ENCODE measurements around the gene FOXE3.
A peak's percentile ranks its signal among the peaks of the same experiment; 100 is the strongest.

The FOXE3 gene

DNA sequence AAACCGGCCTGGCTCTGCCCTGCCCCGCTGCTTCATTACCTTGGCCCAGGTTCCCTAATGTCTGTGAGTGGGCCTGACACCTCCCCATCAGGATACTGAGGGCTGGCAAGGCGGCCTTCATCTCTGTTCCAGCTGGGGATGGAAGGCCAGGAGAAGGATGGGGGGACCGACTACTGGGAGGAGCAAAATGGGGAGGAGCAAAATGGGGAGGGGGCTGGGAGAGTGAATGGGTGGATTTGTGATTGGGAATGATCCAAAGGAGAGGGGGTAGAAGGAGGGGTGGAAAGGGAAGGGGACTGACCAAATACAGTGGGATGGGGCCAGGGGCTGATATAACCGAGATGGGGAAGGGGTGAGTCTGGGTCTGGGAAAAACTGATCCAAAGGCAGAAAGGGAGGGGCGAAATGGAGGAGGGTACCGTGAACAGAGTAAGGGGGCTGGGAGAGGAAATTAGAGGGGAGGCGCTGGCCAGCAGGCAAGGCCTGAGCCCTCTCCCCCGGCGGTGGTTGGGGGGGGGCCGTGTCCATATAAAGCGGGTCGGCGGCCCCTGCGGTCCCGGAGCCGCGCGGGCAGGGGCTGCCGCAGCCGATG lies at the start of gene FOXE3:
TSS of gene FOXE3 (plus strand) at position 558 of the 591 bp plus-strand sequence. CDS start at position 589, 31 bp downstream.
- H3K36me3 ChIP-seq (ENCODE audit: control insufficient read depth in 5 of 5, insufficient read depth in 5 of 5, low read length in 5 of 5) = no peaks in the 10 kb centered on the region
- no peaks in the 10 kb centered on the region for H3K9me3 ChIP-seq (ENCODE audit: control insufficient read depth in 5 of 5, low read length in 5 of 5)
- peaks cover 0 to 6% (median 0%) of the 10 kb centered on the region in 5 donors for H3K4me1 ChIP-seq (ENCODE audit: control insufficient read depth in 5 of 5, insufficient read depth in 5 of 5, low read length in 5 of 5)
- no peak within 1 kb of the TSS for H3K9ac ChIP-seq (ENCODE audit: low read length in 5 of 5)
- peak within 1 kb of the TSS in 4 of 5 donors; percentile 27 to 48 (median 38) for H3K4me3 ChIP-seq (ENCODE audit: low read depth in 1 of 5, low read length in 5 of 5)
- H3K27me3 ChIP-seq (ENCODE audit: control insufficient read depth in 5 of 5, insufficient read depth in 4 of 5, low read length in 5 of 5) = peaks cover 19 to 54% (median 41%) of the 10 kb centered on the region in 5 donors
- H3K27ac ChIP-seq (ENCODE audit: low read depth, low read length) = no peak within 1 kb of the TSS

DNA sequence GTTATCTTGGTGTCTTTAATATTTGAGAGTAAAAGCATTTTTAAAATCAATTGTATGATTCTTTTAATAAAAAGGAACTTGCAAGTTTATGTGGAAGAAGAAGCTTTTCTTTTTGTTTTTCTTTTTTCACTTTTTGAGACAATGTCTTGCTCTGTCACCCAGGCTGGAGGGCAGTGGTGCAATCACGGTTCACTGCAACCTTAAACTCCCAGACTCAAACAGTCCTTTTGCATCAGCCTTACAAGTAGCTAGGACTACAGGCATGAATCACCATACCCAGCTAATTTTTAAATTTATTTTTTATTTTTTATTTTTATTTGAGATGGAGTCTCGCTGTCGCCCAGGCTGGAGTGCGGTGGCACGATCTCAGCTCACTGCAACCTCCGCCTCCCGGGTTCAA lies 48.4 kb upstream of the FOXE3 start:
- Histone ChIP-seq H3K9ac (ENCODE audit: low read length in 5 of 5) (no peak overlapping the region), H3K36me3 (ENCODE audit: control insufficient read depth in 5 of 5, insufficient read depth in 5 of 5, low read length in 5 of 5) (peaks cover 14 to 32% (median 23%) of the 10 kb centered on the region in 5 donors), H3K27me3 (ENCODE audit: control insufficient read depth in 5 of 5, insufficient read depth in 4 of 5, low read length in 5 of 5) (no peaks in the 10 kb centered on the region), H3K9me3 (ENCODE audit: control insufficient read depth in 5 of 5, low read length in 5 of 5) (no peaks in the 10 kb centered on the region), H3K27ac (ENCODE audit: low read depth, low read length) (no peak overlapping the region), H3K4me1 (ENCODE audit: control insufficient read depth in 5 of 5, insufficient read depth in 5 of 5, low read length in 5 of 5) (no peaks in the 10 kb centered on the region), H3K4me3 (ENCODE audit: low read depth in 1 of 5, low read length in 5 of 5) (no peak overlapping the region)

GRCh38 chr1:47371016-47371517 lies 45.0 kb upstream of the FOXE3 start:
- Histone ChIP-seq H3K36me3 (ENCODE audit: control insufficient read depth in 5 of 5, insufficient read depth in 5 of 5, low read length in 5 of 5) (peaks cover 34 to 61% (median 41%) of the 10 kb centered on the region in 5 donors), H3K9ac (ENCODE audit: low read length in 5 of 5) (no peak overlapping the region), H3K4me1 (ENCODE audit: control insufficient read depth in 5 of 5, insufficient read depth in 5 of 5, low read length in 5 of 5) (no peaks in the 10 kb centered on the region), H3K9me3 (ENCODE audit: control insufficient read depth in 5 of 5, low read length in 5 of 5) (no peaks in the 10 kb centered on the region), H3K27me3 (ENCODE audit: control insufficient read depth in 5 of 5, insufficient read depth in 4 of 5, low read length in 5 of 5) (no peaks in the 10 kb centered on the region), H3K27ac (ENCODE audit: low read depth, low read length) (no peak overlapping the region), H3K4me3 (ENCODE audit: low read depth in 1 of 5, low read length in 5 of 5) (no peak overlapping the region)

DNA sequence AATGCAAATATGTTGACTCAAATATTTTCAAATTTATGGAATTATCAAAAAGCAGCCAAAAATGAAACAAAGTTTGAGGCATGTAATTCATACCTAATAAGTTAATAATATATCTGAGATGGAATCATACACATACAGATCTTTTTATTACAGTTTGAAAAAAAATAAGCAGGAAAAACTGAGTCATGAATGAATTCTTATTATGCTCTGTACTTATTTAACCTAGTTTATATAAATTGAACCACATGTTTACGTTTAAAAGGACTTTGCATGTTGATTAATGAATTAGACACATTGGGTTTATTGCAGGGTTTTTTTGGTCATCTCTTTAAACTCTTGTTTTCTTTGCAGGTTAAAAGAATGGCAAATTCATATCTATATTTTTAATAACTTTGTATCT lies 41.6 kb upstream of the FOXE3 start:
- no peak overlapping the region for H3K27ac ChIP-seq (ENCODE audit: low read depth, low read length)
- no peak overlapping the region for H3K9ac ChIP-seq (ENCODE audit: low read length in 5 of 5)
- peaks cover 30 to 50% (median 38%) of the 10 kb centered on the region in 5 donors for H3K36me3 ChIP-seq (ENCODE audit: control insufficient read depth in 5 of 5, insufficient read depth in 5 of 5, low read length in 5 of 5)
- H3K4me3 ChIP-seq (ENCODE audit: low read depth in 1 of 5, low read length in 5 of 5) = no peak overlapping the region
- no peaks in the 10 kb centered on the region for H3K27me3 ChIP-seq (ENCODE audit: control insufficient read depth in 5 of 5, insufficient read depth in 4 of 5, low read length in 5 of 5)
- no peaks in the 10 kb centered on the region for H3K9me3 ChIP-seq (ENCODE audit: control insufficient read depth in 5 of 5, low read length in 5 of 5)
- peaks cover 0 to 11% (median 2%) of the 10 kb centered on the region in 5 donors for H3K4me1 ChIP-seq (ENCODE audit: control insufficient read depth in 5 of 5, insufficient read depth in 5 of 5, low read length in 5 of 5)

DNA sequence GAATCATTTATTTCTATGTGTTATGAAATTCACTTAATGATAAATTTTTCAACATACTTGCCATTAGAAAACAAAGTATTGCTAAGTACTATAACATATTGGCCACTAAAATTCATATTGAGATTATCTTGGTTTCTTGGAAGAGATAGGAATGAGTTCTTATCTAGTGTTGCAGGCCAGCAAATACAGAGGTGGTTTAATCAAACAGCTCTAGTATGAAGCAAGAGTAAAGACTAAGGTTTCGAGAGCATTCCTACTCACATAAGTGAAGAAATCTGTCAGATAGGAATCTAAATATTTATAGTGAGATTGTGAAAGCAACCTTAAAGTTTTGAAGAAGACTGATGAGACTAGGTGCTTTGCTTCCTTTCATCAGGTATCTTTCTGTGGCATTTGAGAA lies 37.9 kb upstream of the FOXE3 start:
- no peak overlapping the region for H3K4me3 ChIP-seq (ENCODE audit: low read depth in 1 of 5, low read length in 5 of 5)
- no peak overlapping the region for H3K27ac ChIP-seq (ENCODE audit: low read depth, low read length)
- no peaks in the 10 kb centered on the region for H3K27me3 ChIP-seq (ENCODE audit: control insufficient read depth in 5 of 5, insufficient read depth in 4 of 5, low read length in 5 of 5)
- H3K36me3 ChIP-seq (ENCODE audit: control insufficient read depth in 5 of 5, insufficient read depth in 5 of 5, low read length in 5 of 5) = peaks cover 28 to 40% (median 37%) of the 10 kb centered on the region in 5 donors
- peaks cover 0 to 14% (median 3%) of the 10 kb centered on the region in 5 donors for H3K4me1 ChIP-seq (ENCODE audit: control insufficient read depth in 5 of 5, insufficient read depth in 5 of 5, low read length in 5 of 5)
- no peak overlapping the region for H3K9ac ChIP-seq (ENCODE audit: low read length in 5 of 5)
- H3K9me3 ChIP-seq (ENCODE audit: control insufficient read depth in 5 of 5, low read length in 5 of 5) = no peaks in the 10 kb centered on the region

DNA sequence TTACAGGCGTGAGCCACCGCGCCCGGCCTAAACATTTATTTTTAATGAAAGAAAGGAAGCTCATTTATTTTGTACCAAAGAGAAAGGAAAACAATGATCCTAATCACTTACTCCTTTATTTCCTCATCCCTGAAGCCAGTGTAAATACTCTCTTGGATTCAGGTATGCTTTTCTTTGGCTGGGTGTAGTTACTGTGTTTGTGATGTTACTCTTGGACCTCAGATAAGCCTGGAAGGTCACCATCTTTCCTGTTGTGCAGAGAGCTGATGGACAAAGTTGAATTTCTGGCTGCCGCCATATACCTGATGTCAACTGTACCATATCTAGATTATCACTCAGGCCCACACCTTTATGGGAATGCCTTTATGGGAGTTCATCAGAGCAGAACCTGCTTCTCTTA lies 35.4 kb upstream of the FOXE3 start:
- Histone ChIP-seq H3K4me1 (ENCODE audit: control insufficient read depth in 5 of 5, insufficient read depth in 5 of 5, low read length in 5 of 5) (peaks cover 0 to 14% (median 3%) of the 10 kb centered on the region in 5 donors), H3K27ac (ENCODE audit: low read depth, low read length) (no peak overlapping the region), H3K4me3 (ENCODE audit: low read depth in 1 of 5, low read length in 5 of 5) (no peak overlapping the region), H3K36me3 (ENCODE audit: control insufficient read depth in 5 of 5, insufficient read depth in 5 of 5, low read length in 5 of 5) (peaks cover 11 to 30% (median 18%) of the 10 kb centered on the region in 5 donors), H3K9ac (ENCODE audit: low read length in 5 of 5) (no peak overlapping the region), H3K9me3 (ENCODE audit: control insufficient read depth in 5 of 5, low read length in 5 of 5) (no peaks in the 10 kb centered on the region), H3K27me3 (ENCODE audit: control insufficient read depth in 5 of 5, insufficient read depth in 4 of 5, low read length in 5 of 5) (no peaks in the 10 kb centered on the region)

DNA sequence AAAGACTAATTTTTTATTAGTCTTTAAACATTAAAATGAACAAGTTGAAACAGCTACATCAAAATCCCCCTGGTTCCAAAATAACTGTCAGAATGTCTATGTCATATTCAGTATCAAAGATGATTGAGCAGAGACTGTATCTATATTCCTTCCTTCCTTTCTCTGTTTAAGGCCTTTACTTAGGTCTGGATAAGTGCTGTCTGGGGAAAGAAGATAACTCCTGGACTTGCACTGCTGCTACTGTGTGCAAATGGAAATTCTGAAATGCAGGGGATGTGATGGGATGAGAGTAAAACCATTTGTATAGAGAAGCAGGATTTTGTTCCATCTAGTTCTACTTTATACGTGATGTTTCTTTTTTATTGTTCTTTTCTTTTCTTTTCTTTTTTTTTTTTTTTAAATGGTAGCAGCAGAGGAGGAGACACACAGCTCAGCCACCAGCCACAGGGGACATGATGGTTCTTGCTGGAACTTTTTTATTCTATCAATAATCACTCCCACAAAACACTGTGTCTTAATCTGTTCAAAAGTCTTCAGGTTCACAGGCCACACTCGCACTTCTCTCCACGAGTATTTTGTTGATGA lies 33.6 kb upstream of the FOXE3 start:
- no peak overlapping the region for H3K9ac ChIP-seq (ENCODE audit: low read length in 5 of 5)
- no peak overlapping the region for H3K27ac ChIP-seq (ENCODE audit: low read depth, low read length)
- peaks cover 8 to 26% (median 15%) of the 10 kb centered on the region in 5 donors for H3K36me3 ChIP-seq (ENCODE audit: control insufficient read depth in 5 of 5, insufficient read depth in 5 of 5, low read length in 5 of 5)
- no peak overlapping the region for H3K4me3 ChIP-seq (ENCODE audit: low read depth in 1 of 5, low read length in 5 of 5)
- no peaks in the 10 kb centered on the region for H3K27me3 ChIP-seq (ENCODE audit: control insufficient read depth in 5 of 5, insufficient read depth in 4 of 5, low read length in 5 of 5)
- H3K4me1 ChIP-seq (ENCODE audit: control insufficient read depth in 5 of 5, insufficient read depth in 5 of 5, low read length in 5 of 5) = peaks cover 0 to 14% (median 3%) of the 10 kb centered on the region in 5 donors
- H3K9me3 ChIP-seq (ENCODE audit: control insufficient read depth in 5 of 5, low read length in 5 of 5) = no peaks in the 10 kb centered on the region

DNA sequence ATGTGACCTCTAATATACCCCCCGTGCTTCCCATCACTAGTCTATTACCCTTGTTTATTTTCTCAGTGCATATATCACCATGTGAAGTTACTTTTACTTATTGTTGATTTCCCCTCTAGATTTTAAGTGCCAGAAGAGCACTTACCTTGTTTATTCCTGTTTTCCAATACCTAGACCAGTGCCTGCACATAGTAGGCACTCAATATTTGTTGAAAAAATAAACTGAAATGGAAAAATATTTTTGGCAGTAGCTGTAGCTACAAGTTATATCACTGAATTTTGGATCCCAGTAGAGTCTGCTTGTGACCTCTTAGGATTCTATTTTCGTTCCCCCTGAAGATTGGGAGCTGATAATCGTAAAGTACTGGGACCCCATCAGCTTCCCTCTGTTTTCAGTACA lies 32.0 kb upstream of the FOXE3 start:
- Histone ChIP-seq H3K4me1 (ENCODE audit: control insufficient read depth in 5 of 5, insufficient read depth in 5 of 5, low read length in 5 of 5) (peaks cover 0 to 23% (median 15%) of the 10 kb centered on the region in 5 donors), H3K4me3 (ENCODE audit: low read depth in 1 of 5, low read length in 5 of 5) (no peak overlapping the region), H3K36me3 (ENCODE audit: control insufficient read depth in 5 of 5, insufficient read depth in 5 of 5, low read length in 5 of 5) (peaks cover 8 to 21% (median 15%) of the 10 kb centered on the region in 5 donors), H3K27ac (ENCODE audit: low read depth, low read length) (no peak overlapping the region), H3K9ac (ENCODE audit: low read length in 5 of 5) (no peak overlapping the region), H3K27me3 (ENCODE audit: control insufficient read depth in 5 of 5, insufficient read depth in 4 of 5, low read length in 5 of 5) (no peaks in the 10 kb centered on the region), H3K9me3 (ENCODE audit: control insufficient read depth in 5 of 5, low read length in 5 of 5) (no peaks in the 10 kb centered on the region)

GRCh38 chr1:47385020-47385419 lies 31.1 kb upstream of the FOXE3 start:
- H3K27me3 ChIP-seq (ENCODE audit: control insufficient read depth in 5 of 5, insufficient read depth in 4 of 5, low read length in 5 of 5) = no peaks in the 10 kb centered on the region
- no peak overlapping the region for H3K27ac ChIP-seq (ENCODE audit: low read depth, low read length)
- peaks cover 0 to 24% (median 15%) of the 10 kb centered on the region in 5 donors for H3K4me1 ChIP-seq (ENCODE audit: control insufficient read depth in 5 of 5, insufficient read depth in 5 of 5, low read length in 5 of 5)
- H3K4me3 ChIP-seq (ENCODE audit: low read depth in 1 of 5, low read length in 5 of 5) = no peak overlapping the region
- H3K9me3 ChIP-seq (ENCODE audit: control insufficient read depth in 5 of 5, low read length in 5 of 5) = no peaks in the 10 kb centered on the region
- no peak overlapping the region for H3K9ac ChIP-seq (ENCODE audit: low read length in 5 of 5)
- H3K36me3 ChIP-seq (ENCODE audit: control insufficient read depth in 5 of 5, insufficient read depth in 5 of 5, low read length in 5 of 5) = peaks cover 8 to 17% (median 15%) of the 10 kb centered on the region in 5 donors

DNA sequence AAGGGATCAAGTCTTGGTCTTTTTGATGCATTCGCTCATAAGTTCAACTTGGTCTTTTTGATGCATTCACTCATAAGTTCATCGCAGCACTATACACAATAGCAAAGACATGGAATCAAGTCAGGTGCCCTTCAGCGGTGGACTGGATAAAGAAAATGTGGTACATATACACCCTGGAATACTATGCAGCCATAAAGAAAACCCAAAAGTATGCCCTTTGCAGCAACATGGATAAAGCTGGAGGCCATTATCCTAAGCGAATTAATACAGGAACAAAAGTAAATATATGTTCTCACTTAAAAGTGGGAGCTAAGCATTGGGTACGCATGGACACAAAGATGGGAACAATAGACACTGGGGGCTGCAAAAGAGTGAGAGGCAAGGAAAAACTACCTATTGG lies 29.8 kb upstream of the FOXE3 start:
- Histone ChIP-seq H3K4me1 (ENCODE audit: control insufficient read depth in 5 of 5, insufficient read depth in 5 of 5, low read length in 5 of 5) (peaks cover 0 to 27% (median 15%) of the 10 kb centered on the region in 5 donors), H3K9ac (ENCODE audit: low read length in 5 of 5) (no peak overlapping the region), H3K27me3 (ENCODE audit: control insufficient read depth in 5 of 5, insufficient read depth in 4 of 5, low read length in 5 of 5) (no peaks in the 10 kb centered on the region), H3K27ac (ENCODE audit: low read depth, low read length) (no peak overlapping the region), H3K9me3 (ENCODE audit: control insufficient read depth in 5 of 5, low read length in 5 of 5) (no peaks in the 10 kb centered on the region), H3K36me3 (ENCODE audit: control insufficient read depth in 5 of 5, insufficient read depth in 5 of 5, low read length in 5 of 5) (peaks cover 3 to 9% (median 9%) of the 10 kb centered on the region in 5 donors), H3K4me3 (ENCODE audit: low read depth in 1 of 5, low read length in 5 of 5) (no peak overlapping the region)

Measured in subcutaneous abdominal adipose tissue (tissue), 5 donors.